ENCODE data around the gene NPPB.
"Not testable (repeated sequence)": the region's sequence is repeated elsewhere in the genome, so short reads cannot be mapped to it uniquely, and the experiment has no call there.

Gene NPPB

GRCh38 chr1:11858613-11858967, at the start of gene NPPB:
NPPB (minus strand) TSS chr1:11858945; CDS start chr1:11858833, 112 bp downstream.
- DNase-seq (ENCODE audit: low read depth in 2 of 2) = no peak

DNA sequence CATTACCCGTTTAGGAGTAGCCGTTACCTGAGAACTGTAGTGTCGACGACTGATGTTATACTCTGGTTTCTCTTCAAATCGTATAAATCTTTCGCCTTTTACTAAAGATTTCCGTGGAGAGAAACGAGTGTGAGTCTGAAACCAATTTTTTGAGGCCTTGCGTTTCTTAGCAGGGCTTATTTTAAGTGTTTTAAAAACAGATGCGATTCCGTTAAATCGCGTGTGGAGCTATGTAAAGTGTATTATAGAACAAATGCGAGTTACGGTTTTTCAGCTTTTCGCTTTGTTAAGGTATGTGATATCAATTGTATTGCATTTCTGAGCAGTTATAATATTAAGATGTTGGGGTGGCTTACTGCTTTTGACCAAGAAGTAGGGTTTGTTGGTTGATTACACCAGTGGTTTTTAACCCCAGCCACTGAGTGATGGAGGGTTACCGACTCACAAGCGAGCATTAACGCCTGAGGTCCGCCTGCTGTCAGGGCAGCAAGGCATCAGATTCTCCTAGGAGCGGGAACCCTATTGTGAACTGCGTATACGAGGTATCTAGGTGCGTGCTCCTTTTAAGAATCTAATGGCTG, 49.4 kb upstream of the NPPB start:
- DNase-seq (ENCODE audit: low read depth in 2 of 2) = peak; percentile 35 to 41

DNA sequence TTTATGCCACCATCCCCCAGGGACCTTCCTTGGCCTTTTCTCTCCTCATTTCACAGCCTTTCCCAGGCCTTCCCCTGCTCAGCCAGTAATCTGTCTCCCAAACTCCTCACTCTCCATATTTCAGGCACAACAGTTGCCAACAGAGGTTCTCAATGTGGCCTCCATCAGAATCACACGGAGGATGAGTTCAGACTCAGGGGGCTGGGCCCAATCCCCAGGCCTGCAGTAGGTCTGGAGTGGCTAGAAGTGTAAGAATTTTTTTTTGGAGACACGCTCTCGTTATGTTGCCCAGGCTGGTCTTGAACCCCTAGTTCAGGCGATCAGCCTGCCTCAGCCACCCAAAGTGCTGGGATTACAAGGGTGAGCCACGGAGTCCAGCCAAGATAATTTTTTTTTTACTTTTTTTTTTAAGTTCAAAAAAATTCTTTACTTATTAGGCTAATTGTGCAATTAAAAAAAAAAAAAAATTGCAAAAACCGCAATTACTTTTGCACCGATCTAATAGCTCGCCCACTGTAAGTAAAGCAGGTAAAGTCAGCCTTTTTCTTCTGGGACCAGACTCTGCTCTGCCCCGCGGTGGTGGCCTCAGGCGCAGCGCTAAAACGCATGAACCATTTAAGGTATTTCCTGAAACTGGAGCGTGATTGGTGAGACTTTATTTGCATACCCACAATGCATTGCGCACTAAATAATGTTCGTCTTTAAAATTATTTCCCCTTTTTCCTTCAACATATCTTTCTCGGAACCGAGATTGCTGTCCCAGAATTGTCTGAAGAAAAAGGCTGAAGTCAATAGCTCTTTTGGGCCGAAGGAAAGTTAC, 48.7 kb upstream of the NPPB start:
- peak; percentile 56 to 81 for DNase-seq (ENCODE audit: low read depth in 2 of 2)

- DNase-seq (ENCODE audit: low read depth in 2 of 2) = no peak
These were observed 48.1 kb upstream of the NPPB start for GRCh38 chr1:11906870-11907269.

DNA sequence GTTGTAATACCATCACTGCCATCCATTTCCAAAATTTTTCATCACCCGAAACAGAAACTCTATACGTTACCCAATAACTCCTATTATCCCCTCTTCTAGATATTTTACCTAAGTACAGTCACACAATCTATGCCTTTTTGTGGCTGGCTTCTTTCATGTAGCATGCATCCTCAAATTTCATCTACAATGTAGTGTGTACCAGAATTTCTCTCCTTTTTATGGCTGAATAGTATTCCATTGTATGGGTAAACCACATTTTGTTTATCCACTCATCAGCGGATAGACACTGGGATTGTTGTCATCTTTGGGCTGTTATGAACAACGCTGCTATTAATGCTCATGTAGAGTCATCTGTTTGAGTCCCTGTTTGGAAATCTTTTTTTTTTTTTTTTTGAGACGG, 46.2 kb upstream of the NPPB start:
- no peak for DNase-seq (ENCODE audit: low read depth in 2 of 2)

- DNase-seq (ENCODE audit: low read depth in 2 of 2) = not testable (repeated sequence)
These were observed 45.4 kb upstream of the NPPB start for GRCh38 chr1:11904156-11904555.

DNA sequence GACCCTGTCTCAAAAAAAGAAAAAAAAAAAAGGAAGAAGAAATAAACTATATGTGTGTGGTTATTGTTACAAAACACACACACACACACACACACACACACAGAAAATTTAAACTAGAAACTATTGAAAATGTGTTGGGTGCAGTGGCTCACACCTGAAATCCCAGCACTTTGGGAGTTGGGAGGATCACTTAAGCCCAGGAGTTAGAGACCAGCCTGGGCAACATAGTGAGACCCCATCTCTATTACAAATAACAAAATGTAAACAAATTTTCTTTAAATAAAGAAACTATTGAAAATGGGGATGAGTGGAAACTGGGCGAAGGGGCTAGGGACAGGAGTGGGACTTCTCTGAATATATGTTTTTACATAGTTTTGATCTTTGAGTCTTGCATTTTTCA, 44.5 kb upstream of the NPPB start:
- DNase-seq (ENCODE audit: low read depth in 2 of 2) = no peak

DNA sequence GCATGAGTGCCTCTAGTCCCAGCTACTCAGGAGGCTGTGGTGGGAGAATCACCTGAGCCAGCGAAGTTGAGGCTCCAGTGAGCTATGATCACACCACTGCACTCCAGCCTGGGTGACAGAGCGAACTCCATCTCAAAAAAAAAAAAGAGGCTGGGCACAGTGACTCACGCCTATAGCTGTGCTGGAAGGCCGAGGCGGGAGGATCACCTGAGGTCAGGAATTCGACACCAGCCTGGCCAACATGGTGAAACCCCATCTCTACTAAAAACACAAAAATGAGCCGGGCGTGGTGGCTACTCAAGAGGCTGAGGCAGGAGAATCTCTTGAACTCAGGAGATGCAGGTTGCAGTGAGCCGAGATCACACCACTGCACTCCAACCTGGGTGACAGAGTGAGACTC, 42.7 kb upstream of the NPPB start:
- not testable (repeated sequence) for DNase-seq (ENCODE audit: low read depth in 2 of 2)

DNA sequence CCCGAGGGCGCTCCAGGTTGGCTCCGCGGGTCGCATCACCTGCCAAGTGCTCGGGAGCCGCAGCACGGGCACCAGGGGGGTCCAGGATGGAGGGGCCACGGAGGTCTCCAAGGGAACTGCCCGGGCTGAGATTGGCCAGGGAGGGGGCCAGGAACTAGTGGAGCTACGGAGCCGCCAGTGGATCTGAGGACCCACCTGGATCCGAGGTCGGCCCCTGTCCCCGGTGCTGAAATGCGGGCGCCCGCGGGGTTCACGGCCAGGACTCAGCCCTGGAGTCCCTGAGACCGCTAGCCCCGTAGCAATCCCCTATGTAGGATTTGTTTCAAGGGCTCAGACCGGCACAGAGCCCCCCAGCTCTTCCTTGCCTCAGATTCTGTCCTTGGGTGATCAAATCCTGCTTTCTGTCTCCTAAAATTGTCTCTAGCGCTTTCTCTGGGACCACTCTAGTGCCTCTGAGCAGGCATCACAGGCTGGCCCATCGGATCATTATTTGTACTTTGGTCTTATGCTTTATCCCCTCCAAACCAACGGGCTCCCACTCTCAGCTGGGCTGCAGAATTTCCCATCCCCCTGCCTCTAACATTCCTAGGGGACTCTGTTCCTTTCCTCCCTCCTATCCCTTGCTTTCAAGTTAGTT, 40.2 kb upstream of the NPPB start:
- no peak for DNase-seq (ENCODE audit: low read depth in 2 of 2)

DNA sequence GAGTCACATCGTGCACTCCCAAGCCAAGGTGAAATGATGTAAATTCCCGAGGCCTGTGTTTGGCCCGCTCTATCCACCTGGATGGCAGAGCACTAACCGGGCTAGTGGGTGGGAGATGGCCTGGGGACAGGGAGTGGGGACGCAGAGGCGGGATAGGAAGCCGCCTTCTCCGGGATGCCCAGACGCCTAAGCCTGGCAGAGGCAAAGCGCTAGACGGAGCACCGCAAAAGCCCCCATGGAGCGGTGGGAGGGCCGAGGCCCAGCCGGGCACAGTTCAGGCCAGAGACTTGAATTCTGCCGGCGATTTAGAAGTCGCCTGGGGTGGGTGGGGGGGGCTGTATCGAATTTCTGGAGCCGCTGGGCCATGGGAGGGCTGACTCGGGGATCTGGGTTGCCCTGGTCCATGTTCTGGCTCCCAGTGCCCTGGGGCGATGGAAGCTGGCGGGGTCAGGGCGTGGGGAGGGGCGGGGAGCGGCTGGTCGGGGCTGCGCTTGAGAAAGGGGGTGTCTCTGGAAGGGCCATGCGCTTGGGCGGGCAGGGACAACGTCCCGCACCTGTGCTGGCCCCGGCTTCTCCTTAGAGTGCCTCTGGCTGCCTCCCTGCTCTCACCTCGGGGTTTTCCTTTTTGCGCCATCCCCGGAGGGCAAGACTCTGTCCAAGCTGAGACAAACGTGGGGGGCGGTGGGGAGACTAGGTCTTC, 39.5 kb upstream of the NPPB start:
- DNase-seq (ENCODE audit: low read depth in 2 of 2) = no peak

DNA sequence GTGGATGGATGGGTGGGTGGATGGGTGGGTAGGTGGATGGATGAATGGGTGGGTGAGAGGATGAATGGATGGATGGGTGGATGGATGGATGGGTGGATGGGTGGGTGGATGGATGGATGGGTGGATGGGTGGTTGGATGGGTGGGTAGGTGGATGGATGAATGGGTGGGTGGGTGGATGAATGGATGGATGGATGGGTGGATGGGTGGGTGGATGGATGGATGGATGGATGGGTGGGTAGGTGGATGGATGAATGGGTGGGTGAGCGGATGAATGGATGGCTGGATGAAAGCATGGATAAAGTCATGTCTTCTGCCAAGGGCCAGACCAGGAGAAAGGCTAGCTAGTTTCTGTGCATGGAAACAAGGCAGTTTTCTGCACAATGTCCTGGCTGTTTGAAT, 35.8 kb upstream of the NPPB start:
- DNase-seq (ENCODE audit: low read depth in 2 of 2) = not testable (repeated sequence)

GRCh38 chr1:11893907-11894251, 35.1 kb upstream of the NPPB start:
- peak; percentile 41 to 61 for DNase-seq (ENCODE audit: low read depth in 2 of 2)

- no peak for DNase-seq (ENCODE audit: low read depth in 2 of 2)
These were observed 32.9 kb upstream of the NPPB start for GRCh38 chr1:11891433-11892186.

- DNase-seq (ENCODE audit: low read depth in 2 of 2) = no peak
These were observed 30.1 kb upstream of the NPPB start for GRCh38 chr1:11888877-11889208.

DNA sequence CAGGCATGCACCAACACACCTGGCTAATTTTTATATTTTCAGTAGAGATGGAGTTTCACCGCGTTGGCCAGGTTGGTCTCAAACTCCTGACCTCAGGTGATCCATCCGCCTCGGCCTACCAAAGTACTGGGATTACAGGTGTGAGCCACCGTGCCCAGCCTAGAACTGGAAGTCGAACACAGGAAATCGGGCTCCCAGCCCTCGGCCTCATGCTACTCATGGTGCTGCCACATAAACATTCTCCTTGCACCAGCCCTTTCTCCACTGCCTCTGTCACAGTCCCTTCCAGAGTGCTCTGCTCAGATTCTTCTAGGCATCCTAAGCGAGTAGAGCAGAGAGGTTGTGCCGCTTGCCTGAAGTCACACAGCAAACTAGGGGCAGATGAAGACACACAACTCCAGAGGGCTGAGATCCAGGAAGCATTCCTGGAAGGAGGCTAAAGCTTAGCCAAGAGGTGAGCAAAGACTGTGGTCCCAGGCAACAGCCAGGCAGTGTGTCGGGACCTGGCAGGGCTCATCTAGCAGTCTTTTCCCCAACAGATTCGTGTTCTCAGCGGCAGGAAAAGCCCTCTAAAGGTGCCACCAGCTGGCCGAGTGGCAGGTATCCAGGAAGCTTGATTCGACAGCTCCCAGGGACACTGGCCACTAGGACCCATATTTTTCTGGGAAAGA, 29.6 kb upstream of the NPPB start:
- no peak for DNase-seq (ENCODE audit: low read depth in 2 of 2)

DNA sequence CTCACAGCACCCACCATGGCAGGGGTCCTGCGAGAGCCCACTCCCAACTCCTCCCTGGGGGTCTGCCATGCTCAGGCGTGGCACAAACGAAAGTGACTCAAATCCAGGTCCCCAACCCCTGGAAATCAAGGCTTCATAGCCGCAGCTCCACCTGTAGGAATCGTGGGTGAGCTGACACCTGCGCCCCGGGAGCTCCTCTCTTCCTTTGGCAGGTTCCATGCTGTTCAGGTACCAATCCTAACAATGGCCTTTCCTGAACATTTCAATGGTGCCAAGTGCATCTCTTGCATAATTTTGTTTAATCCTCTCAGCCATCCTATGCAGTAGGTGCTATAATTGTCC, 28.9 kb upstream of the NPPB start:
- no peak for DNase-seq (ENCODE audit: low read depth in 2 of 2)

GRCh38 chr1:11886986-11887665, 28.4 kb upstream of the NPPB start:
- DNase-seq (ENCODE audit: low read depth in 2 of 2) = no peak

DNA sequence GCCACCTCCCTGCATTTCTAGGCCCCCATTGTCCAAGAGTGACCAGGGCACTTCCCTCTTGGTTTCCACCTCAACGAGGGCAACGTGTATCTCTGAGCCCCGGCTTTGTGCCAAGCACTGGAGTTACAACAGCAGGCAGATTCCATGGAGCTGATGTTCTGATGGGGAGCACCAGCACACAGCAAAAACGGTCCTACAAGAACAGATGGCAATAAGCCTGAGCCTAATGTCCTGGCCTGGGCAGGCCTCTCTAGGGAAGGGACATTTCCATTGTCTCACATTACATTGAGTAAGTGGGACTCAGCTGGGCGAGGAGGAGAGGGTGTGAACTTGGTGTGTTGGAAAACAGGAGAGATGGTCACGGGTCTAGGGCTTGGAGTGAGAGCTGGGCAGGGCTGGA, 27.2 kb upstream of the NPPB start:
- DNase-seq (ENCODE audit: low read depth in 2 of 2) = no peak

GRCh38 chr1:11882814-11883538, 24.2 kb upstream of the NPPB start:
- no peak for DNase-seq (ENCODE audit: low read depth in 2 of 2)

GRCh38 chr1:11881749-11882441, 23.1 kb upstream of the NPPB start:
- no peak for DNase-seq (ENCODE audit: low read depth in 2 of 2)
